Right lung (tissue), 5 donors: ENCODE data around the gene DPP6. TPM values are rescaled to one million over a fixed set of nuclear protein-coding genes. Genes with fewer than 3 reads are reported as not detected.

ENCODE experiments used
- DNase-seq, 2 donors: peaks; one replicate each; pipeline ENCODE4 v3.0.0-alpha.2; 2013
- polyA plus RNA-seq, 5 donors: library from polyadenylated mRNA; unstranded; fragments of 120-200 nt; gene quantifications; one replicate each; pipeline versions ENCODE4 v1.2.1 to v1.2.3, GENCODE V29; 2013; ENCODE audit warnings: inconsistent platforms in 1 of 5, low replicate concordance in 1 of 5; ENCODE audit not compliant: insufficient read length in 5 of 5, insufficient read depth in 1 of 5

DPP6 gene
- polyA plus RNA-seq, 5 donors = 0.29 to 0.70 (median 0.48) TPM

- peak; percentile 6 for DNase-seq
Observed at GRCh38 chr7:154231732-154232131, 179.5 kb downstream of the DPP6 start.

DNA sequence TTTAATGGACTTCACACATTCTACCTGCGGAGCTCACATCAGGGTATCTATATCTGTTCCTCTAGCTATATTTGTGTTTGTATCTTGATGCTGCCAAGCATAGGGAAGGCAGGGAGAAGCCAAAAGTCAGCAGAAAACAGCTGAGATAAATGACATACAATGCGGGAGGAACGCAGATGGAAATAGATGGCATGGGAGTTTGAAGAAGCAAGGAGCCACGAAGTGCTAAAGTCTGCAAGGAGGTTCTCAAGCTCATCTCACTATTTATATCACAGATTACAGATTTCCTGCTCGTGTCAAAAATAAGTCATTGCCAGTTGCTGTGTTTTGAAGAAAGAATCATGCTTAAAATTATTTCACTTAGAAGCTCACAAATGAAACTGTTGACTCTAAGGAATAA is 180.5 kb downstream of the DPP6 start:
- no peak for DNase-seq

DNA sequence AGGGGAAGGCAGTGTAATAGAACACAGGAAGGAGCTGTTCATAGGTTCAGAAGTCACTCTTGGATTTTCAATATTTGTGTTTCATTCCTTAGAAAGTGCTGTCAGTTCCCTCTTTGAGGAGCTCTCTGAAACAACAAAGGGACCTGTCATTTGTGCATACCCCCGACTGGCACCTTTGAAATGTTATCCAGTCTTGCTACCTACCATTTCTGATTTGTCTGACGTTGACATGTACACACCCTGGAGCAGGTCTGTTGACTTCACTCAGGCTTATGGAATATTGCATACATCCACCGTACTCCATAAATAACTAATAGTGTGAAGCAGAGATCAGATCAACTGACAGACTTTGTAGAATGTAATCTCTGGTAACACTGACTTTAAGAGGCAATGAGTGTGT is 189.8 kb downstream of the DPP6 start:
- no peak for DNase-seq

DNA sequence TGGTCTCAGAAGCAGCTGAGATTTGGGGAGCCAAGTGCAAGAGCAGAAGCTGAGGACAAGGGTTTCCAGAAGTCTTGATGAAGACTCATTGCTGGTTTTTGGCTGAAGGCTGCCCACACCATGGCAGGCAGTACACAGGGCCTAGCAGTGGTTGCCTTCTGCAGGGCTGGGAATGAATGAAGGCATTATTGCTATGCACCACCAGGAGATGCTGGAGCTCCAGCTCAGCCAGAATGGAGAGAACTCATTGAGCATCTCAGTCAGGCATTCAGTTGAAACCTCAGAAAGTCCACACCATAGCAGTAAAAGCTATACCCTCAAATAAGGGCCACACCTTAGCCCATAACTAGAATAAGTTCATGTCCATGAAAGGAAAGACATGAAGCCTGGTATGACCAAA is 190.5 kb downstream of the DPP6 start:
- no peak for DNase-seq

- DNase-seq = no peak
Observed at GRCh38 chr7:154252046-154252445, 199.8 kb downstream of the DPP6 start.

GRCh38 chr7:154253810-154254209 is 201.6 kb downstream of the DPP6 start:
- DNase-seq = no peak

DNA sequence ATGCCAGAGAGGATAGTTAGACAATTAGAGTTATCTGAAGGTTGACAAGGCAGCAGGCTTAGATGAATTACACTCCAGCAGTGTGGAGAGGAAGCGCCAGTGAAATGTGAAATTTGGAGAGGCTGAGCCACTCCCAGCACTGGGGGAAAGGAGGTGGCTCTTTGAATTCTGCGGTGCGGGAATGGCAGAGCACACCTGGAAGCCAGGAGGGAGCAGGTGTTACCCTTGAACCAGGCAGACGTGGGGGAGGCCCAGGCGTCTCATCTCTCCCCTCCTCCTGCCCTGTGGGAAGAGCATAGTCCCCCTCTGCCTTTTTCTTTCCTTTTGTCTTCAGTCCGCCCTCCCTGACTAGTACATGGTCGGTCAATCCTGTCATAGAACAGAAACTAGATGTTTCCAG is 203.1 kb downstream of the DPP6 start:
- DNase-seq = no peak

DNA sequence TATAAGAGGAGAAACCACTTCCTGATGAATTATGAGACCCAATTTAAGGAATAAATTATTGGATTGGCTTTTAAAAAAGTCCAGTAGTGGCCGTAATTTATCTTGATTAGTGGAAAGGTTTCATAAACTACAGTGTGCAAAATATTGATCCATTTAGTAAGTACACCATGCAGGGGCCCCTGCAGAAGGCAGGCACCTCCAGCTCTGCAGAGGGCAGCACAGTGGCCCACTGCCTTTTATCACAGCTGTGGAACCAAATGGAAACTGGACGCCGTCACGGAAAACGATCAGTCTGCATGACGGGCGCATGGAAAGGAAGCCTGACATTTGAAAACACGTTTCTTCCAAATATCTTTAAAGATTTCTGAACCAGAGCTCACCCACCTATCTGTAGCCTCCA is 204.0 kb downstream of the DPP6 start:
- no peak for DNase-seq

- DNase-seq = no peak
Observed at GRCh38 chr7:154259396-154259795, 207.2 kb downstream of the DPP6 start.

DNA sequence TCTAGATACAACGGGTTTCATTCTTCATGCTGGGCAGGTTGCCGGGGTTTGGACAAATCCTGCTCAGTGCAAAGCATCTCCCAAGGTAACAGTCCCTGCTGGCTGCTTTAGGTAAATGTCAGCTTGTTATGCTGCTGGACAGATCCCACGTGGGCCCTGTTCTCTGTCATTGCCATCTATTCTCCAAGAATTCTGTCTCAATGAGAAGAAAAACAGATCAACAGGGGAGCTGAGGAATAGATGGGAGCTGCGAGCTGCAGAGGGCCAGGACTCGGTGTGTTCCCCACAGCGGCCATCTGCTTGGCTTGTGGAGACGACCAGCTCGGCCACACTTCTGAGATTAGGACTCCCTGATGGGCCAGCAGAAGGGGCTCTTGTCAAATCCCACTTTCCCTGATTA is 235.2 kb downstream of the DPP6 start:
- no peak for DNase-seq

DNA sequence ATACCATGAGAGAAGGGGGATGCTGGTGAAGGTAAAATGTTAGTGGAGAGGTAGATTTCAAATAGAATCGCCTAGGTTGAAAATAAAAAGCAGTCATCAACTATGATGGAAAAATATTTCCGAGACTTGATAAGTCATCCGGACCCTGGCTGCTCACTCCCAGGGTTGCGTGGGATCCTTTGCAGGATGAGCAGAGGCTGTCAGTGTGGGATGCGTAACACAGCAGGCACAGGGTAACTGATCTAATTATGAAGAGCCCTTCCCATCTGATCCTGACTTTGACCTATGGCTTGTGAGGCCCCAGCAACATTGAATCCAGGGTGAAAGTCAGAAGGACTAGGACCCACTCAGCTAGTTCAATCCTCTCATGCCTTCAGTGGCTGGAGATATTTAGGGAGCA is 236.9 kb downstream of the DPP6 start:
- no peak for DNase-seq

DNA sequence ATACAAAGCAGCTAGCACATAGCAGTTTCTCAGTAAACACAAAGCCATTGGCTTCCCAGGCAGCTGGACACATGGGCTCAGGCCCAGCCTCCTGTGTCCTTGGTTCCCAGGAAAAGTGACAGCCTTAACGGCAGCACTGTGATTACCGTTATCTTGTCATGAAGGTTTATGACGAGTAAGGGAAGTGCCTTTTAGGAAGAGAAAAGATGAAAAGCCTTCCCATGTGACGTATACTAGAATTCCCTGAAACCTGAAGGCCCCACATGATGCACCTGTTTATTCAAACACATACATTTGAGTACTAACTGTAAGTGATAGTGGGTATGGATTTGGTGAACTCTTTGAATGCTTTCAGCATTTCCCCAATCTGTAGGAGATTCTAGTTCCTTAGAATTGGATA is 244.2 kb downstream of the DPP6 start:
- DNase-seq = no peak

DNA sequence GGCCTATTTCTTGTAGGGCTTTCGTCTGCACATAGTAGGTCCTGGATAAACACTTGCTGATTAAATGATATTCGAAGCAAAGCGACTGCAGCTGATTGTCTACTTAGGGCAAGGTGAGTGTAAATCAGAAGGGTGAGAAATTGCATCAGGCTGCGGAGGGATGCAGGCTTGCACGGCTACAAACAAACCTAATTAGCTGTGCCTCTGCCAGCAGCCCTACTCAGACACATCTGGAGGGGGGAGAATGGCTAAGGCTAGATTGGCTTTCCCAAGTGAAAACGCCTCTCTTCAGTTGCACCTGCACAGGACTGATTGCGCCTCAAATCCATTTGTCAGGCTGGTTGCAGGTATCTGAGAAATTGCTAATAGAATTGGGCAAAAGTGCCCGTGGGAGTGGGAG is 247.5 kb downstream of the DPP6 start:
- no peak for DNase-seq

DNA sequence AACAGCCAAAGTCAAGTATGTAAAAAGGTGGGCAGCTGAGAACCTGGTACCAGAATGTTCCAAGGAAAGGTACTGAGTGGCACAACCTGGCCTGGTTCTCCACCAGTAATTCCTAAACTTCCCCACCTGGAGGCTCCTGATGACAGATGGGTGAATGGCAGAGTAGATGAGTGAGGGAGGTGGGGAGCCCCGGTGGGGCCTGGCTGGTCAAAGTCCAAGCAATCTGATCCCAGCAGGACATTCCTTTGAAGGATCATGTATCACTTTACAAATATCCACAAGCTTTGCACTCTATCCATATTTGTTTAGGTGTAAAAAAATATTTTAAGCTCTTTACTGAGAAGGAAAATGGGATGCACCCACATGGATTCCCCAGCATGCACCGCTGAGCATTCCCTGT is 250.2 kb downstream of the DPP6 start:
- no peak for DNase-seq

- DNase-seq = no peak
Observed at GRCh38 chr7:154304231-154304630, 252.0 kb downstream of the DPP6 start.

GRCh38 chr7:154304740-154305700 is 252.8 kb downstream of the DPP6 start:
- no peak for DNase-seq

DNA sequence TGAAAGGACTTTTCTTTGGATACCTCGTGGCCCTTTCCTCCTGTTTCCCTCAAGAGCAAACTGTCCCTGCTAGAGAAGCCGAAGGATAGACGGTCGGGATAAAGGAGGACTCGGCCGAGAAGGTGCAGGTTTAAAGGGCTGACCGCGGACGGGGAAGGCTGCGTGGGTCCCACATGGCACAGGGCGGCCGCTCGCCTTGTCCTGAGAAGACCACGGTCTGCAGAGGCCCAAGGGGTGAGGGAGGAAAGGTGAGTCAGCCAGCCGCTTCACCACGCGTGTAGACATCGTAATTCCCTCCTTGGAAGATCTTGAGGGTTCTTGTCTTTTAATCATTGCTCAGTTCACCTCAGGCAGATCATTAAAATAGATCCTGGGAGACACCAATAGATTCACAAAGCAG is 253.8 kb downstream of the DPP6 start:
- DNase-seq = no peak

DNA sequence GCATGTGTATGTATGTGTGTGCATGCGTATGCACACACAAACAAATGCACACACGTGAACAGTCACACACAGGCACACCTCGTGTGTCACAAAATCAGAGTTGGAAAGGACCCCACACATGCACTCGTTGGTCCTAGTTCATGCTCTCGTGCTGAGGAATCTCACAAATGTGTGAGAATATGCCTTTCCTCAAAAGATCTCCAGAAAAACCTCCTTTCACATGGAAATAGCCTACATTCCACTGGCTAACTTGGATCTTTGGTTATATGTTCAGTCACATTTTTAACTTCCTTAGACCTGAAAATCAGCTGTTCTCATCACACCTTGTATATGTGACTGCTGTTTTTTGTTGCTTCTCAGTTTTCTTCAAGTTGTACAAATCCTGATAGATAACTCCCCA is 256.7 kb downstream of the DPP6 start:
- no peak for DNase-seq

DNA sequence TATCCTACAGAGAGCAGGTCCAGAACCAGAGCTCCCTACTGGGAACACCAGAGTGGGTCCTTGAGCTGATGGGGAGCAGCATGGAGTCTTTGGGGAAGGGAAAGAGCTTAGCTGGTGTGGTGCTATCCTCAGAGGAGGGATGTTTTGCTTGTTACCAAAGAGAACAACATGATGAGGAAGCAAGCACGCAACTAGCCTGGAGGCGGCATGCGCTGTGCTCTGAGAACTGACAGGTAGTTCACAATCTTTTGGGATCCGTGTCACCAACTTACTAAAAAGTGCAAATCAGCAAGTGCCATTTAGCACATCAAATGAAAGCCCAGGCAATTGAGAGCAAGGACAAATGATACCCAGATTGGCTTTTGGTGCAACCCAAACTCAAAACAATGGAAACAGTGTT is 257.9 kb downstream of the DPP6 start:
- no peak for DNase-seq

- DNase-seq = no peak
Observed at GRCh38 chr7:154324196-154324595, 272.0 kb downstream of the DPP6 start.

DNA sequence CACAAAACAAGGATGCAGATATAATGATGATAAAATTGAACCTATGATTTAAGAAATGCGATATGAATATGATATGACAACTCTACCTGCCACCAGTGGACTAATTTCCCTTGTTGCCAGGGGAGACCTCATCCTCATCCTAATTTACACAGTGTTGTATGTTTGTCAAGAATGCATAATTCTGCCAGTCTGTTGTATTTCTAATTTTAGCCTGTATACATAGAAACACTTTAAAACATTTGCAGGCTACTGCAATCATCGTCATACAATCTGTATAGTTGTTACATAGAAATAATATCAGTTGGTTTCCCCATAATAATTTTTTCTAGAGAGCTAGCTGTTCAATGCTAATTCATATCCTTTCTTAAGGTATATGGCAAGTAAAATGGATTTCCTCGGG is 274.2 kb downstream of the DPP6 start:
- no peak for DNase-seq

- no peak for DNase-seq
Observed at GRCh38 chr7:154330318-154330717, 278.1 kb downstream of the DPP6 start.

DNA sequence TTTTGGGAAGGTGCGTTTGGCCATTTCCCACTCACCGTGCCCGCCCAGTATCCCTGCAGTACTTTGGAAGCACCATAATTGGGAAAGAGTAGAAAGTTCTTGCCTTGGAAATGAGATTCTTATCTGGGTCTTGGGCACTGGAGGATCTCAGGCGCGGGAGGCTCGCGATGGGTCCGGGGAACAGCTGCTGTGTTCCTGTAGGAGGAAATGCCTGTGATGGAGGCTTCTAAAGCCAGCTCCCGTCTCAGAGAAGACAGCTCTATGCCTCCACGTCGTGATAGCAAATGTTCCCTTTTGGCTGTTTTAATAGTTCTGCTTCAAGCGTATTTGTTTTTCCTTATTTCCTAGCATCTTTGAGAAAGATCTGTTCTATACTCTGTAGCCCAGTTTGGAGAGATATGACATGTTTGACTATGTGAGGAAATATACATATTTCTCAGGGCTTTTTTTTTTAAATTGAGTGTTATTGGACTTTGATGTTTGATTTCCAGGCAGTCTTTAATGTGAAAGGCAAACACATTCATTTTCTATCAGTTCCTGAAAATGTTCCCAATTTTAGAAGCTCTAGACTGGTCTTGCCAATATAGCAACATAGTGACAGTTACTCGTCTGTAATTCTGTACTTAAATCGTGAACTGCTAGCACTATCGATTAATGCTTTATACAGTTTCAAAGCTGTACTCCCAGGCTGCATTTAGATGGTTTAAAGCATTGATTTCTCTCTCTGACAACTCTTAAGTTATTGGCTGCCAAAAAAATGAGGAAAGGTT is 280.8 kb downstream of the DPP6 start:
- DNase-seq = no peak
